HL-60 (cell line): ENCODE measurements around the gene LY6G6F.

Experiments used
- CTCF ChIP-seq: IDR thresholded peaks from one replicate; pipeline ENCODE4 v1.5.1; 2011; ENCODE audit warnings: low read length, control low read depth, inconsistent platforms; ENCODE audit not compliant: insufficient read depth
- POLR2AphosphoS5 ChIP-seq: IDR thresholded peaks from 2 replicates; pipeline ENCODE4 v1.6.1; 2012; ENCODE audit warnings: low read depth
- SPI1 ChIP-seq: IDR thresholded peaks from 2 replicates; pipeline ENCODE4 v1.6.1; 2012; ENCODE audit warnings: low read depth, mild to moderate bottlenecking, borderline replicate concordance

- no peak for TF ChIP-seq CTCF
- TF ChIP-seq SPI1 = no peak
- TF ChIP-seq POLR2AphosphoS5 = no peak
These were observed 735 bp upstream of the LY6G6F start for GRCh38 chr6:31705931-31706330.
